Testis (tissue), 3 donors: ENCODE measurements around the gene SSR2. TPM values are rescaled to one million over a fixed set of nuclear protein-coding genes. Genes with fewer than 3 reads are reported as not detected.

Source experiments
- DNase-seq: peaks from one replicate; pipeline ENCODE4 v3.0.0-alpha.2; 2019
- H3K27ac ChIP-seq, 2 donors: fragments of 200-600 bp; sonication (generic); one replicate each; pipeline ENCODE4 v1.5.1; 2019
- H3K27me3 ChIP-seq: fragments of 200-600 bp; sonication (generic); one replicate; pipeline ENCODE4 v1.5.1; 2019
- H3K36me3 ChIP-seq: fragments of 200-600 bp; sonication (generic); one replicate; pipeline ENCODE4 v1.5.1; 2017; ENCODE audit warnings: low read depth; ENCODE audit errors: missing control alignments
- H3K4me1 ChIP-seq: fragments of 200-600 bp; sonication (generic); one replicate; pipeline ENCODE4 v1.5.1; 2019
- H3K4me3 ChIP-seq, 2 donors: fragments of 200-600 bp; sonication (generic); one replicate each; pipeline ENCODE4 v1.5.1; 2017 to 2019
- H3K9me3 ChIP-seq: fragments of 200-600 bp; sonication (generic); one replicate; pipeline ENCODE4 v1.5.1; 2017
- CTCF ChIP-seq, 3 experiments: fragments of 450-650 bp in 2 of 3; fragments of 200-600 bp in 1 of 3; sonication (generic) in 1 of 3; IDR thresholded peaks; one replicate each; pipeline ENCODE4 v1.5.1; 2016 to 2019; ENCODE audit warnings: antibody characterized with exemption in 3 of 3, mild to moderate bottlenecking in 2 of 3, moderate library complexity in 1 of 3
- POLR2A ChIP-seq: fragments of 450-650 bp; IDR thresholded peaks from one replicate; pipeline ENCODE4 v1.6.1; 2017; ENCODE audit warnings: antibody characterized with exemption, mild to moderate bottlenecking, moderate library complexity
- WGBS, 2 donors: methylation state at CpG; one replicate each; pipeline ENCODE4 v1.1.5; 2018; 5-methylcytosine and 5-hydroxymethylcytosine counted together
- intact Hi-C: fragments of 100-400 bp; cut with DNase I; formaldehyde crosslinking; loops from one replicate; pipeline ENCODE4 v1.15.1; 2023; ENCODE audit warnings: low total_unique reads
- polyA plus RNA-seq: library from polyadenylated mRNA; stranded (reverse); fragments of 350-450 nt; fragmentation: Illumina TruSeq; extraction: RNeasy Lipid Tissue Mini Kit (QIAGEN cat#74804); gene quantifications from one replicate; pipeline ENCODE4 v1.2.3, GENCODE V29; 2014; ENCODE audit warnings: low read depth, low replicate concordance; ENCODE audit not compliant: insufficient read depth
- total RNA-seq, 2 donors: library from RNA; depleted of rRNA; stranded (reverse); fragments of >200 nt; gene quantifications; one replicate each; pipeline ENCODE4 v1.2.3, GENCODE V29; 2016

The SSR2 gene
- total and polyA plus RNA-seq, 3 donors from 2014 or later = 170 to 289 (median 216) TPM

- intact Hi-C loops = no loop called here
Observed at GRCh38 chr1:156019946-156020292, 832 bp downstream of the SSR2 start.

GRCh38 chr1:156014829-156015228, 5.9 kb downstream of the SSR2 start:
- WGBS, 2 donors = 85 to 93% methylated on average over 7 of the region's 7 CpGs
- intact Hi-C loops = no loop called here
- TF ChIP-seq POLR2A = no peak
- TF ChIP-seq CTCF (IDR thresholded peaks at IDR 0.05) = no peak
- H3K4me3 ChIP-seq = no peak overlapping the region
- no peak overlapping the region for H3K27ac ChIP-seq
- no peaks in the 10 kb centered on the region for H3K27me3 ChIP-seq
- no peaks in the 10 kb centered on the region for H3K36me3 ChIP-seq
- DNase-seq = no peak
- H3K4me1 ChIP-seq = peaks cover under 1% of the 10 kb centered on the region
- H3K9me3 ChIP-seq = no peaks in the 10 kb centered on the region

More at GRCh38 chr1:156019946-156020292, 832 bp downstream of the SSR2 start:
- Histone ChIP-seq H3K4me3 (peak overlapping the region; percentile 80 to 89), H3K4me1 (peaks cover 4% of the 10 kb centered on the region), H3K27me3 (no peaks in the 10 kb centered on the region), H3K9me3 (no peaks in the 10 kb centered on the region), H3K27ac (no peak overlapping the region), H3K36me3 (no peaks in the 10 kb centered on the region)
- 11 to 16% methylated on average over 8 of the region's 8 CpGs for WGBS, 2 donors
- TF ChIP-seq POLR2A (no peak), CTCF (IDR thresholded peaks at IDR 0.05) (no peak)
- DNase-seq = no peak

GRCh38 chr1:156012051-156012817, 8.5 kb downstream of the SSR2 start:
- 86 to 95% methylated on average over 4 of the region's 4 CpGs for WGBS, 2 donors
- no peak for DNase-seq
- Histone ChIP-seq H3K4me3 (no peak overlapping the region), H3K36me3 (no peaks in the 10 kb centered on the region), H3K27ac (no peak overlapping the region), H3K27me3 (no peaks in the 10 kb centered on the region), H3K9me3 (no peaks in the 10 kb centered on the region), H3K4me1 (no peaks in the 10 kb centered on the region)
- no peak for TF ChIP-seq CTCF (IDR thresholded peaks at IDR 0.05)
- TF ChIP-seq POLR2A = no peak
- intact Hi-C loops = no loop called here

- H3K27me3 ChIP-seq = no peaks in the 10 kb centered on the region
- WGBS, 2 donors = 62 to 64% methylated on average over 3 of the region's 3 CpGs
- no peak overlapping the region for H3K4me3 ChIP-seq
- H3K36me3 ChIP-seq = no peaks in the 10 kb centered on the region
- DNase-seq = no peak
- TF ChIP-seq CTCF (IDR thresholded peaks at IDR 0.05) (no peak), POLR2A (no peak)
- intact Hi-C loops = no loop called here
- H3K4me1 ChIP-seq = peaks cover 8% of the 10 kb centered on the region
- H3K27ac ChIP-seq = no peak overlapping the region
- no peaks in the 10 kb centered on the region for H3K9me3 ChIP-seq
Observed at GRCh38 chr1:156009404-156009803, 11.3 kb downstream of the SSR2 start.
